Spleen (tissue), 11 donors: ENCODE data around the gene STEAP2. TPM values are rescaled to one million over a fixed set of nuclear protein-coding genes. Genes with fewer than 3 reads are reported as not detected.

Experiments
- DNase-seq: peaks from one replicate; pipeline ENCODE4 v3.0.0-alpha.2; 2020
- H3K27ac ChIP-seq, 8 donors: fragments of 200-600 bp; sonication (generic) in 7 of 8; 1 replicate in 4 of 8; 2 replicates in 4 of 8; pipeline versions ENCODE4 v1.5.0 to v1.8.0; 2016 to 2021; ENCODE audit warnings: inconsistent platforms in 4 of 8, mild to moderate bottlenecking in 4 of 8, moderate library complexity in 1 of 8
- H3K27me3 ChIP-seq, 7 donors: fragments of 200-600 bp; sonication (generic) in 6 of 7; replicated peaks in 1 of 7; 1 replicate in 4 of 7; 2 replicates in 3 of 7; pipeline versions ENCODE4 v1.5.0 to v1.8.0; 2016 to 2021; ENCODE audit warnings: inconsistent platforms in 3 of 7, mild to moderate bottlenecking in 1 of 7
- H3K36me3 ChIP-seq, 6 donors: fragments of 200-600 bp; sonication (generic) in 5 of 6; 1 replicate in 4 of 6; 2 replicates in 2 of 6; pipeline versions ENCODE4 v1.5.0 to v1.8.0; 2016 to 2021; ENCODE audit warnings: inconsistent platforms in 2 of 6
- H3K4me1 ChIP-seq, 6 donors: fragments of 200-600 bp; sonication (generic) in 5 of 6; 1 replicate in 3 of 6; 2 replicates in 3 of 6; pipeline versions ENCODE4 v1.5.0 to v1.8.0; 2016 to 2021; ENCODE audit warnings: inconsistent platforms in 3 of 6
- H3K4me3 ChIP-seq, 8 donors: fragments of 200-600 bp; sonication (generic) in 7 of 8; 1 replicate in 4 of 8; 2 replicates in 4 of 8; pipeline versions ENCODE4 v1.5.0 to v1.8.0; 2016 to 2021; ENCODE audit warnings: inconsistent platforms in 4 of 8, mild to moderate bottlenecking in 4 of 8, moderate library complexity in 2 of 8
- H3K9me3 ChIP-seq, 8 donors: fragments of 200-600 bp; sonication (generic) in 7 of 8; 1 replicate in 4 of 8; 2 replicates in 4 of 8; pipeline versions ENCODE4 v1.5.0 to v1.8.0; 2016 to 2021; ENCODE audit warnings: inconsistent platforms in 4 of 8
- CTCF ChIP-seq, 11 experiments: fragments of 200-600 bp in 7 of 11; fragments of 450-650 bp in 4 of 11; sonication (generic) in 4 of 11; IDR thresholded peaks in 8 of 11; conservative IDR thresholded peaks in 3 of 11; 1 replicate in 7 of 11; 2 replicates in 4 of 11; pipeline versions ENCODE4 v1.4.0 to v1.8.0; 2016 to 2021; ENCODE audit warnings: antibody characterized with exemption in 11 of 11, inconsistent platforms in 4 of 11, mild to moderate bottlenecking in 1 of 11
- POLR2A ChIP-seq, 3 donors: fragments of 450-650 bp; IDR thresholded peaks; one replicate each; pipeline ENCODE4 v1.5.1; 2017; ENCODE audit warnings: antibody characterized with exemption in 3 of 3, mild to moderate bottlenecking in 1 of 3
- POLR2AphosphoS5 ChIP-seq, 3 donors: sonication (generic); formaldehyde crosslinking; IDR thresholded peaks; one replicate each; pipeline ENCODE4 v1.5.1; 2017; ENCODE audit warnings: antibody characterized with exemption in 3 of 3
- WGBS, 5 donors: extraction: QIAGEN DNeasy Blood & Tissue Kit in 3 of 5; methylation state at CpG; one replicate each; pipeline versions ENCODE4 v1.1.5 to v1.1.7; 2013 to 2018; 5-methylcytosine and 5-hydroxymethylcytosine counted together
- intact Hi-C: fragments of 100-400 bp; cut with DNase I; formaldehyde crosslinking; loops from one replicate; pipeline ENCODE4 v1.15.0; 2023; ENCODE audit warnings: low total_unique reads
- polyA plus RNA-seq, 3 donors: library from polyadenylated mRNA; stranded (reverse); fragments of 200-250 nt; gene quantifications; one replicate each; pipeline ENCODE4 v1.2.1, GENCODE V29; 2013
- total RNA-seq, 7 donors: library from RNA; depleted of rRNA in 3 of 7; stranded (reverse); fragments of >200 nt in 3 of 7; fragmentation: NEBNext Ultra II Directional in 4 of 7; extraction: Animal tissue kit (Norgen Biotek cat#: 25700) in 4 of 7; gene quantifications; one replicate each; pipeline versions ENCODE4 v1.1.0 to v1.2.1, GENCODE V29; 2016 to 2021
- donor health status: healthy with polysubstance abuse.
- donor health status: DM: no; HTN: no; CAD: no; lungs with moderate emphysema.
- donor health status: DM: no; HTN: no; CAD: no.
- donor health status: Bipolar disorder and iron deficiency.
- donor health status: healthy.
- donor health status: DM: no; HTN: no; CAD: no.
- donor health status: DM: yes; HTN: yes; CAD: no.

STEAP2 gene
- total and polyA plus RNA-seq, 10 donors = 0.65 to 15.8 (median 5.5) TPM

GRCh38 chr7:90242369-90243168, 31.0 kb downstream of the STEAP2 start:
- Histone ChIP-seq H3K27ac (peak overlapping the region in 1 of 8 donors; percentile 5), H3K9me3 (no peaks in the 10 kb centered on the region), H3K36me3 (no peaks in the 10 kb centered on the region), H3K4me1 (peaks cover 3 to 36% (median 22%) of the 10 kb centered on the region in 6 donors), H3K27me3 (peaks cover 0 to 25% (median 0%) of the 10 kb centered on the region in 7 donors), H3K4me3 (no peak overlapping the region)
- no peak for TF ChIP-seq POLR2A (IDR thresholded peaks at IDR 0.05)
- TF ChIP-seq CTCF (IDR thresholded peaks at IDR 0.05 in 8 of 11, conservative IDR thresholded peaks at IDR 0.05 in 3 of 11) = no peak
- no peak for TF ChIP-seq POLR2AphosphoS5 (IDR thresholded peaks at IDR 0.05)
- DNase-seq = no peak
- 86 to 92% (median 87%) methylated on average over 3 of the region's 3 CpGs for WGBS, 5 donors
- intact Hi-C loops = no loop called here

- no peaks in the 10 kb centered on the region for H3K9me3 ChIP-seq
- intact Hi-C loops = no loop called here
- WGBS, 5 donors = 52 to 68% (median 63%) methylated on average over 1 of the region's 1 CpG
- no peak overlapping the region for H3K27ac ChIP-seq
- H3K27me3 ChIP-seq = peaks cover 0 to 25% (median 0%) of the 10 kb centered on the region in 7 donors
- DNase-seq = no peak
- H3K4me3 ChIP-seq = no peak overlapping the region
- no peaks in the 10 kb centered on the region for H3K36me3 ChIP-seq
- TF ChIP-seq POLR2A (IDR thresholded peaks at IDR 0.05) (no peak), POLR2AphosphoS5 (IDR thresholded peaks at IDR 0.05) (no peak), CTCF (IDR thresholded peaks at IDR 0.05 in 8 of 11, conservative IDR thresholded peaks at IDR 0.05 in 3 of 11) (no peak)
- H3K4me1 ChIP-seq = peaks cover 3 to 36% (median 21%) of the 10 kb centered on the region in 6 donors
Observed at GRCh38 chr7:90243556-90243955, 32.0 kb downstream of the STEAP2 start.

- Histone ChIP-seq H3K27ac (peak overlapping the region in 5 of 8 donors; percentile 67 to 84 (median 81)), H3K4me1 (peaks cover 3 to 26% (median 21%) of the 10 kb centered on the region in 6 donors), H3K36me3 (no peaks in the 10 kb centered on the region), H3K27me3 (peaks cover 0 to 25% (median 0%) of the 10 kb centered on the region in 7 donors), H3K9me3 (no peaks in the 10 kb centered on the region), H3K4me3 (peak overlapping the region; percentile 69 to 95 (median 78))
- DNase-seq = no peak
- TF ChIP-seq POLR2A (IDR thresholded peaks at IDR 0.05) (no peak), POLR2AphosphoS5 (IDR thresholded peaks at IDR 0.05) (no peak), CTCF (IDR thresholded peaks at IDR 0.05 in 8 of 11, conservative IDR thresholded peaks at IDR 0.05 in 3 of 11) (no peak)
- 14 to 24% (median 22%) methylated on average over 6 of the region's 6 CpGs for WGBS, 5 donors
- intact Hi-C loops = no loop called here
Observed at GRCh38 chr7:90244565-90244908, 33.0 kb downstream of the STEAP2 start.
